GM18499 (cell line): ENCODE measurements around the gene MYPOP.
"Not testable (repeated sequence)": the region's sequence is repeated elsewhere in the genome, so short reads cannot be mapped to it uniquely, and the experiment has no call there.

ENCODE experiments used
- ATAC-seq: cut with Tn5 transposase; IDR thresholded peaks from one replicate; pipeline ENCODE4 v1.9.1; 2021; ENCODE audit warnings: moderate number of reproducible peaks; ENCODE audit not compliant: insufficient read depth, unreplicated experiment

The MYPOP gene

GRCh38 chr19:45911291-45911690, 8.9 kb upstream of the MYPOP start:
- no peak for ATAC-seq

GRCh38 chr19:45908956-45909355, 6.5 kb upstream of the MYPOP start:
- ATAC-seq, result no peak

- ATAC-seq, result no peak
Observed at GRCh38 chr19:45906221-45906620, 3.8 kb upstream of the MYPOP start.

GRCh38 chr19:45905011-45905410, 2.6 kb upstream of the MYPOP start:
- ATAC-seq, result no peak

- ATAC-seq, result peak; percentile 77
Observed at GRCh38 chr19:45902651-45903625, 525 bp upstream of the MYPOP start.

GRCh38 chr19:45901432-45901911, 941 bp downstream of the MYPOP start:
- ATAC-seq, result no peak

GRCh38 chr19:45900738-45901431, 1.5 kb downstream of the MYPOP start:
- no peak for ATAC-seq

- ATAC-seq, result no peak
Observed at GRCh38 chr19:45899919-45900589, 2.4 kb downstream of the MYPOP start.

- no peak for ATAC-seq
Observed at GRCh38 chr19:45899253-45899652, 3.2 kb downstream of the MYPOP start.

- no peak for ATAC-seq
Observed at GRCh38 chr19:45897261-45897812, 5.1 kb downstream of the MYPOP start.

GRCh38 chr19:45895983-45896599, 6.3 kb downstream of the MYPOP start:
- ATAC-seq, result not testable (repeated sequence)

- no peak for ATAC-seq
Observed at GRCh38 chr19:45895519-45895972, 6.9 kb downstream of the MYPOP start.

- no peak for ATAC-seq
Observed at GRCh38 chr19:45890877-45891276, 11.5 kb downstream of the MYPOP start.

GRCh38 chr19:45889210-45889885, 13.1 kb downstream of the MYPOP start:
- ATAC-seq, result no peak

- no peak for ATAC-seq
Observed at GRCh38 chr19:45887200-45887710, 15.2 kb downstream of the MYPOP start.

- no peak for ATAC-seq
Observed at GRCh38 chr19:45886427-45887199, 15.8 kb downstream of the MYPOP start.

- ATAC-seq, result no peak
Observed at GRCh38 chr19:45885556-45886426, 16.6 kb downstream of the MYPOP start, which contains the start of gene IRF2BP1. Gene IRF2BP1 (minus strand): TSS chr19:45886141. CDS start chr19:45885774, 367 bp downstream.
